Liver (tissue), 9 donors: ENCODE measurements around the gene NTF4. TPM values are rescaled to one million over a fixed set of nuclear protein-coding genes. Genes with fewer than 3 reads are reported as not detected.
A peak's percentile ranks its signal among the peaks of the same experiment; 100 is the strongest.

Source experiments
- DNase-seq: peaks from one replicate; pipeline ENCODE4 v3.0.0-alpha.2; 2017; ENCODE audit warnings: low spot score
- H3K27ac ChIP-seq, 2 donors: one replicate each; pipeline ENCODE4 v1.7.0; 2013; ENCODE audit warnings: inconsistent platforms in 2 of 2, low read length in 2 of 2, control low read depth in 1 of 2, low read depth in 1 of 2, mild to moderate bottlenecking in 1 of 2
- H3K27me3 ChIP-seq, 4 donors: one replicate each; pipeline versions ENCODE4 v1.6.1 to v1.7.0; 2013; ENCODE audit warnings: low read length in 3 of 4, inconsistent platforms in 1 of 4, mild to moderate bottlenecking in 1 of 4, moderate library complexity in 1 of 4; ENCODE audit not compliant: control insufficient read depth in 4 of 4, insufficient read depth in 4 of 4
- H3K36me3 ChIP-seq, 4 donors: one replicate each; pipeline versions ENCODE4 v1.6.1 to v1.7.0; 2013; ENCODE audit warnings: low read length in 3 of 4, mild to moderate bottlenecking in 3 of 4, low read depth in 1 of 4, moderate library complexity in 1 of 4; ENCODE audit not compliant: control insufficient read depth in 4 of 4, insufficient read depth in 3 of 4
- H3K4me1 ChIP-seq, 4 donors: one replicate each; pipeline versions ENCODE4 v1.6.1 to v1.7.0; 2013; ENCODE audit warnings: low read length in 3 of 4, mild to moderate bottlenecking in 3 of 4, moderate library complexity in 1 of 4; ENCODE audit not compliant: control insufficient read depth in 4 of 4, insufficient read depth in 4 of 4
- H3K4me3 ChIP-seq, 3 donors: one replicate each; pipeline versions ENCODE4 v1.6.1 to v1.7.0; 2013; ENCODE audit warnings: low read length in 3 of 3, control low read depth in 1 of 3, low read depth in 1 of 3, mild to moderate bottlenecking in 1 of 3
- H3K9ac ChIP-seq, 2 donors: one replicate each; pipeline ENCODE4 v1.7.0; 2013; ENCODE audit warnings: low read length in 2 of 2, mild to moderate bottlenecking in 2 of 2, moderate library complexity in 2 of 2, control low read depth in 1 of 2, low read depth in 1 of 2
- H3K9me3 ChIP-seq, 4 donors: one replicate each; pipeline versions ENCODE4 v1.6.1 to v1.7.0; 2013; ENCODE audit warnings: low read length in 3 of 4; ENCODE audit not compliant: control insufficient read depth in 4 of 4
- EGR1 ChIP-seq, 2 donors: IDR thresholded peaks; 2 replicates each; pipeline ENCODE4 v1.6.1; 2016 to 2018; ENCODE audit warnings: antibody characterized with exemption in 2 of 2, low read depth in 2 of 2
- FOXA1 ChIP-seq: IDR thresholded peaks from 2 replicates; pipeline ENCODE4 v1.6.1; 2016; ENCODE audit warnings: antibody characterized with exemption
- FOXA2 ChIP-seq: IDR thresholded peaks from 2 replicates; pipeline ENCODE4 v1.6.1; 2016; ENCODE audit warnings: antibody characterized with exemption
- GABPA ChIP-seq, 2 donors: IDR thresholded peaks in 1 of 2; conservative IDR thresholded peaks in 1 of 2; 2 replicates each; pipeline ENCODE4 v1.6.1; 2016; ENCODE audit warnings: antibody characterized with exemption in 2 of 2, mild to moderate bottlenecking in 1 of 2, moderate library complexity in 1 of 2
- HNF4A ChIP-seq, 2 donors: conservative IDR thresholded peaks; 2 replicates each; pipeline ENCODE4 v1.6.1; 2016; ENCODE audit warnings: antibody characterized with exemption in 2 of 2, mild to moderate bottlenecking in 2 of 2
- HNF4G ChIP-seq: IDR thresholded peaks from 2 replicates; pipeline ENCODE4 v1.6.1; 2016; ENCODE audit warnings: antibody characterized with exemption
- JUND ChIP-seq, 2 donors: IDR thresholded peaks; 2 replicates each; pipeline ENCODE4 v1.6.1; 2016; ENCODE audit warnings: antibody characterized with exemption in 2 of 2
- NR2F2 ChIP-seq: IDR thresholded peaks from 2 replicates; pipeline ENCODE4 v1.6.1; 2016; ENCODE audit warnings: antibody characterized with exemption
- RAD21 ChIP-seq, 2 donors: IDR thresholded peaks; 2 replicates each; pipeline ENCODE4 v1.6.1; 2016; ENCODE audit warnings: antibody characterized with exemption in 2 of 2, mild to moderate bottlenecking in 2 of 2
- RXRA ChIP-seq, 2 donors: IDR thresholded peaks; 2 replicates each; pipeline ENCODE4 v1.6.1; 2017 to 2018; ENCODE audit warnings: antibody characterized with exemption in 2 of 2, mild to moderate bottlenecking in 1 of 2
- SP1 ChIP-seq: IDR thresholded peaks from 2 replicates; pipeline ENCODE4 v1.6.1; 2018; ENCODE audit warnings: antibody characterized with exemption, mild to moderate bottlenecking
- TAF1 ChIP-seq: conservative IDR thresholded peaks from 2 replicates; pipeline ENCODE4 v1.6.1; 2016; ENCODE audit warnings: antibody characterized with exemption, mild to moderate bottlenecking
- YY1 ChIP-seq: IDR thresholded peaks from 2 replicates; pipeline ENCODE4 v1.6.1; 2016; ENCODE audit warnings: antibody characterized with exemption, mild to moderate bottlenecking
- WGBS: extraction: QIAGEN DNeasy Blood & Tissue Kit; methylation state at CpG from one replicate; pipeline ENCODE4 v1.1.7; 2013; 5-methylcytosine and 5-hydroxymethylcytosine counted together
- polyA plus RNA-seq, 2 donors: library from polyadenylated mRNA; stranded (reverse) in 1 of 2; unstranded in 1 of 2; fragments of 200-250 nt in 1 of 2; fragments of >200 nt in 1 of 2; fragmentation: Nextera tagmentation in 1 of 2; extraction: Ambion mirVana in 1 of 2; gene quantifications; one replicate each; pipeline versions ENCODE4 v1.2.1 to v1.2.3, GENCODE V29; 2013 to 2015
- total RNA-seq, 2 donors: library from RNA; depleted of rRNA; stranded (reverse); fragments of >200 nt; gene quantifications; one replicate each; pipeline ENCODE4 v1.2.3, GENCODE V29; 2014
- TF ChIP-seq, protein P1 (sequence below): IDR thresholded peaks from 2 replicates; pipeline ENCODE4 v1.6.1; 2016; ENCODE audit warnings: antibody characterized with exemption, mild to moderate bottlenecking
- TF ChIP-seq, protein P2 (sequence below): IDR thresholded peaks from 2 replicates; pipeline ENCODE4 v1.6.1; 2016; ENCODE audit warnings: antibody characterized with exemption
- TF ChIP-seq, protein P3 (sequence below): fragments of 150-350 bp; IDR thresholded peaks from 2 replicates; pipeline ENCODE4 v1.5.1; 2017; ENCODE audit warnings: improper control_type of control experiment, low read depth, low read length; ENCODE audit not compliant: missing input control
- TF ChIP-seq, protein P4 (sequence below): IDR thresholded peaks from 2 replicates; pipeline ENCODE4 v1.6.1; 2016; ENCODE audit warnings: antibody characterized with exemption
- TF ChIP-seq, protein P5 (sequence below): IDR thresholded peaks from 2 replicates; pipeline ENCODE4 v1.6.1; 2016; ENCODE audit warnings: antibody characterized with exemption
- donor health status: healthy.
- donor health status: healthy.
- donor health status: healthy.
- donor health status: healthy.
- donor health status: healthy.

Gene NTF4
- total and polyA plus RNA-seq, 4 donors, result not detected

DNA sequence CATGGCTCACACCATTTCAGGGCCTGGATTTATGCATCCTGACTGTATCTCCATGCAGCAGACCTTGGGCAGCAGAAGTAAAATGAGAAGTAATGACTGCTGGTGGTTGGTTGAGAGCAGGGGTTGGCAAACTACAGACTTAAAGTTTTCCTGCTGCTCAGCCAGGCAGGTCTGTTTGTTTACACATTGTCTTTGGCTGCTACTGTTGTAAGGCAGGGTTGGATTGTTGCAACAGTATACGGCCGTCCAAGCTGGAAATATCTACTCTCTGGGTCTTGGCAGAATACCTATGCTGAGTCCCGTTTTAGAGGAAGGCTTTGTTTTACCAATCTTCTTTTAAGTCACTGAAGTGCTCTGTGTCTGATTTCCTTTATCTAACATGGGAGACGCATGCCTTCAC lies 34.2 kb upstream of the NTF4 start:
- WGBS, result 45% methylated on average over 4 of the region's 4 CpGs
- peak overlapping the region; percentile 16 to 23 for H3K27ac ChIP-seq
- no peak for DNase-seq

More for the DNA sequence above, 34.2 kb upstream of the NTF4 start:
- Histone ChIP-seq H3K9me3 (no peaks in the 10 kb centered on the region), H3K4me1 (peaks cover 2 to 25% (median 19%) of the 10 kb centered on the region in 4 donors), H3K9ac (no peak overlapping the region), H3K36me3 (peaks cover 15 to 60% (median 36%) of the 10 kb centered on the region in 4 donors), H3K4me3 (no peak overlapping the region), H3K27me3 (no peaks in the 10 kb centered on the region)
- no peak for TF ChIP-seq EGR1 (IDR thresholded peaks at IDR 0.05; ENCODE audit: low read depth in 2 of 2)
- TF ChIP-seq, protein P1, sequence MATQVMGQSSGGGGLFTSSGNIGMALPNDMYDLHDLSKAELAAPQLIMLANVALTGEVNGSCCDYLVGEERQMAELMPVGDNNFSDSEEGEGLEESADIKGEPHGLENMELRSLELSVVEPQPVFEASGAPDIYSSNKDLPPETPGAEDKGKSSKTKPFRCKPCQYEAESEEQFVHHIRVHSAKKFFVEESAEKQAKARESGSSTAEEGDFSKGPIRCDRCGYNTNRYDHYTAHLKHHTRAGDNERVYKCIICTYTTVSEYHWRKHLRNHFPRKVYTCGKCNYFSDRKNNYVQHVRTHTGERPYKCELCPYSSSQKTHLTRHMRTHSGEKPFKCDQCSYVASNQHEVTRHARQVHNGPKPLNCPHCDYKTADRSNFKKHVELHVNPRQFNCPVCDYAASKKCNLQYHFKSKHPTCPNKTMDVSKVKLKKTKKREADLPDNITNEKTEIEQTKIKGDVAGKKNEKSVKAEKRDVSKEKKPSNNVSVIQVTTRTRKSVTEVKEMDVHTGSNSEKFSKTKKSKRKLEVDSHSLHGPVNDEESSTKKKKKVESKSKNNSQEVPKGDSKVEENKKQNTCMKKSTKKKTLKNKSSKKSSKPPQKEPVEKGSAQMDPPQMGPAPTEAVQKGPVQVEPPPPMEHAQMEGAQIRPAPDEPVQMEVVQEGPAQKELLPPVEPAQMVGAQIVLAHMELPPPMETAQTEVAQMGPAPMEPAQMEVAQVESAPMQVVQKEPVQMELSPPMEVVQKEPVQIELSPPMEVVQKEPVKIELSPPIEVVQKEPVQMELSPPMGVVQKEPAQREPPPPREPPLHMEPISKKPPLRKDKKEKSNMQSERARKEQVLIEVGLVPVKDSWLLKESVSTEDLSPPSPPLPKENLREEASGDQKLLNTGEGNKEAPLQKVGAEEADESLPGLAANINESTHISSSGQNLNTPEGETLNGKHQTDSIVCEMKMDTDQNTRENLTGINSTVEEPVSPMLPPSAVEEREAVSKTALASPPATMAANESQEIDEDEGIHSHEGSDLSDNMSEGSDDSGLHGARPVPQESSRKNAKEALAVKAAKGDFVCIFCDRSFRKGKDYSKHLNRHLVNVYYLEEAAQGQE, result no peak
- peak; percentile 45 to 57 for TF ChIP-seq RXRA (IDR thresholded peaks at IDR 0.05)
- peak; percentile 42 to 56 for TF ChIP-seq HNF4A (conservative IDR thresholded peaks at IDR 0.05)
- TF ChIP-seq, protein P2, sequence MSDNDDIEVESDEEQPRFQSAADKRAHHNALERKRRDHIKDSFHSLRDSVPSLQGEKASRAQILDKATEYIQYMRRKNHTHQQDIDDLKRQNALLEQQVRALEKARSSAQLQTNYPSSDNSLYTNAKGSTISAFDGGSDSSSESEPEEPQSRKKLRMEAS, result no peak
- TF ChIP-seq FOXA1, result peak; percentile 58
- TF ChIP-seq, protein P3, sequence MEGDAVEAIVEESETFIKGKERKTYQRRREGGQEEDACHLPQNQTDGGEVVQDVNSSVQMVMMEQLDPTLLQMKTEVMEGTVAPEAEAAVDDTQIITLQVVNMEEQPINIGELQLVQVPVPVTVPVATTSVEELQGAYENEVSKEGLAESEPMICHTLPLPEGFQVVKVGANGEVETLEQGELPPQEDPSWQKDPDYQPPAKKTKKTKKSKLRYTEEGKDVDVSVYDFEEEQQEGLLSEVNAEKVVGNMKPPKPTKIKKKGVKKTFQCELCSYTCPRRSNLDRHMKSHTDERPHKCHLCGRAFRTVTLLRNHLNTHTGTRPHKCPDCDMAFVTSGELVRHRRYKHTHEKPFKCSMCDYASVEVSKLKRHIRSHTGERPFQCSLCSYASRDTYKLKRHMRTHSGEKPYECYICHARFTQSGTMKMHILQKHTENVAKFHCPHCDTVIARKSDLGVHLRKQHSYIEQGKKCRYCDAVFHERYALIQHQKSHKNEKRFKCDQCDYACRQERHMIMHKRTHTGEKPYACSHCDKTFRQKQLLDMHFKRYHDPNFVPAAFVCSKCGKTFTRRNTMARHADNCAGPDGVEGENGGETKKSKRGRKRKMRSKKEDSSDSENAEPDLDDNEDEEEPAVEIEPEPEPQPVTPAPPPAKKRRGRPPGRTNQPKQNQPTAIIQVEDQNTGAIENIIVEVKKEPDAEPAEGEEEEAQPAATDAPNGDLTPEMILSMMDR, result no peak
- TF ChIP-seq NR2F2, result peak; percentile 27
- peak; percentile 26 to 51 for TF ChIP-seq RAD21 (IDR thresholded peaks at IDR 0.05)
- no peak for TF ChIP-seq GABPA (IDR thresholded peaks at IDR 0.05 in 1 of 2, conservative IDR thresholded peaks at IDR 0.05 in 1 of 2)
- TF ChIP-seq TAF1, result no peak
- TF ChIP-seq, protein P4, sequence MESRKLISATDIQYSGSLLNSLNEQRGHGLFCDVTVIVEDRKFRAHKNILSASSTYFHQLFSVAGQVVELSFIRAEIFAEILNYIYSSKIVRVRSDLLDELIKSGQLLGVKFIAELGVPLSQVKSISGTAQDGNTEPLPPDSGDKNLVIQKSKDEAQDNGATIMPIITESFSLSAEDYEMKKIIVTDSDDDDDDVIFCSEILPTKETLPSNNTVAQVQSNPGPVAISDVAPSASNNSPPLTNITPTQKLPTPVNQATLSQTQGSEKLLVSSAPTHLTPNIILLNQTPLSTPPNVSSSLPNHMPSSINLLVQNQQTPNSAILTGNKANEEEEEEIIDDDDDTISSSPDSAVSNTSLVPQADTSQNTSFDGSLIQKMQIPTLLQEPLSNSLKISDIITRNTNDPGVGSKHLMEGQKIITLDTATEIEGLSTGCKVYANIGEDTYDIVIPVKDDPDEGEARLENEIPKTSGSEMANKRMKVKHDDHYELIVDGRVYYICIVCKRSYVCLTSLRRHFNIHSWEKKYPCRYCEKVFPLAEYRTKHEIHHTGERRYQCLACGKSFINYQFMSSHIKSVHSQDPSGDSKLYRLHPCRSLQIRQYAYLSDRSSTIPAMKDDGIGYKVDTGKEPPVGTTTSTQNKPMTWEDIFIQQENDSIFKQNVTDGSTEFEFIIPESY, result no peak
- peak; percentile 74 for TF ChIP-seq SP1
- TF ChIP-seq YY1, result no peak
- peak; percentile 80 for TF ChIP-seq FOXA2
- peak; percentile 43 to 52 for TF ChIP-seq JUND (IDR thresholded peaks at IDR 0.05)
- no peak for TF ChIP-seq HNF4G
- TF ChIP-seq, protein P5, sequence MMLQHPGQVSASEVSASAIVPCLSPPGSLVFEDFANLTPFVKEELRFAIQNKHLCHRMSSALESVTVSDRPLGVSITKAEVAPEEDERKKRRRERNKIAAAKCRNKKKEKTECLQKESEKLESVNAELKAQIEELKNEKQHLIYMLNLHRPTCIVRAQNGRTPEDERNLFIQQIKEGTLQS, result no peak
